EH (cell line): ENCODE results near the gene PLD1.
"Not testable (repeated sequence)": the region's sequence is repeated elsewhere in the genome, so short reads cannot be mapped to it uniquely, and the experiment has no call there.

ENCODE experiments used
- DNase-seq: peaks from one replicate; pipeline ENCODE4 v3.0.0-alpha.2; 2015; ENCODE audit warnings: low read depth

PLD1 gene

GRCh38 chr3:171814662-171815061, 4.4 kb upstream of the PLD1 start:
- not testable (repeated sequence) for DNase-seq

- peak; percentile 32 for DNase-seq
These were observed 3.7 kb upstream of the PLD1 start for GRCh38 chr3:171813897-171814460.

- DNase-seq: no peak
These were observed 3.1 kb upstream of the PLD1 start for GRCh38 chr3:171813278-171813896.

GRCh38 chr3:171812811-171813210, 2.5 kb upstream of the PLD1 start:
- DNase-seq: no peak

- peak; percentile 78 for DNase-seq
These were observed 1.6 kb upstream of the PLD1 start for GRCh38 chr3:171811913-171812335.

GRCh38 chr3:171811295-171811912, 1.1 kb upstream of the PLD1 start:
- peak; percentile 99 for DNase-seq

- DNase-seq: no peak
These were observed 479 bp upstream of the PLD1 start for GRCh38 chr3:171810629-171811294.

GRCh38 chr3:171809611-171809860, 747 bp downstream of the PLD1 start:
- peak; percentile 72 for DNase-seq

GRCh38 chr3:171807806-171808205, 2.5 kb downstream of the PLD1 start:
- no peak for DNase-seq

GRCh38 chr3:171807129-171807675, 3.1 kb downstream of the PLD1 start:
- DNase-seq: no peak

GRCh38 chr3:171806200-171807128, 3.8 kb downstream of the PLD1 start:
- DNase-seq: peak; percentile 88

- DNase-seq: no peak
These were observed 4.6 kb downstream of the PLD1 start for GRCh38 chr3:171805687-171806086.

- DNase-seq: peak; percentile 74
These were observed 5.5 kb downstream of the PLD1 start for GRCh38 chr3:171804618-171805389.

GRCh38 chr3:171803044-171803443, 7.2 kb downstream of the PLD1 start:
- no peak for DNase-seq

- DNase-seq: no peak
These were observed 7.7 kb downstream of the PLD1 start for GRCh38 chr3:171802590-171802956.

GRCh38 chr3:171801738-171802589, 8.3 kb downstream of the PLD1 start:
- DNase-seq: peak; percentile 95

GRCh38 chr3:171799501-171799900, 10.8 kb downstream of the PLD1 start:
- peak; percentile 30 for DNase-seq

- no peak for DNase-seq
These were observed 12.4 kb downstream of the PLD1 start for GRCh38 chr3:171797873-171798272.

- DNase-seq: no peak
These were observed 13.0 kb downstream of the PLD1 start for GRCh38 chr3:171797265-171797679.

GRCh38 chr3:171796625-171797264, 13.5 kb downstream of the PLD1 start:
- no peak for DNase-seq
